H7 (cell line): ENCODE results near the gene DFFB. TPM values are rescaled to one million over a fixed set of nuclear protein-coding genes. Genes with fewer than 3 reads are reported as not detected.

Experiments
- DNase-seq: peaks from one replicate; pipeline ENCODE4 v3.0.0; 2012
- H3K27me3 ChIP-seq: 2 replicates; pipeline ENCODE4 v1.6.0; 2011; ENCODE audit warnings: mild to moderate bottlenecking, low read length; ENCODE audit not compliant: control insufficient read depth, insufficient read depth
- H3K36me3 ChIP-seq: replicated peaks from 2 replicates; pipeline ENCODE4 v1.5.1; 2011; ENCODE audit warnings: low read length; ENCODE audit not compliant: control insufficient read depth, insufficient read depth
- H3K4me3 ChIP-seq: 2 replicates; pipeline ENCODE4 v1.5.1; 2011; ENCODE audit warnings: low read depth, mild to moderate bottlenecking, control low read depth, low read length, moderate library complexity; ENCODE audit not compliant: insufficient read depth
- total RNA-seq: library from RNA; depleted of rRNA; stranded (reverse); fragments of >200 nt; shearing (Covaris generic); gene quantifications from 2 replicates; pipeline ENCODE4 v1.2.3, GENCODE V29; 2014

The DFFB gene
- total RNA-seq, 1 experiment from 2014 or later = 12.1 TPM

GRCh38 chr1:3890389-3891328, 33.4 kb downstream of the DFFB start:
- no peak for DNase-seq
- Histone ChIP-seq H3K27me3 (no peaks in the 10 kb centered on the region), H3K36me3 (peaks cover 18% of the 10 kb centered on the region), H3K4me3 (no peak overlapping the region)

- no peak for DNase-seq
- H3K4me3 ChIP-seq = no peak overlapping the region
- peaks cover 18% of the 10 kb centered on the region for H3K36me3 ChIP-seq
- H3K27me3 ChIP-seq = no peaks in the 10 kb centered on the region
Observed at GRCh38 chr1:3891329-3891865, 34.1 kb downstream of the DFFB start.

- Histone ChIP-seq H3K27me3 (no peaks in the 10 kb centered on the region), H3K36me3 (peaks cover 18% of the 10 kb centered on the region), H3K4me3 (no peak overlapping the region)
- no peak for DNase-seq
Observed at GRCh38 chr1:3892748-3893147, 35.5 kb downstream of the DFFB start.

GRCh38 chr1:3893190-3893589, 35.9 kb downstream of the DFFB start:
- no peaks in the 10 kb centered on the region for H3K27me3 ChIP-seq
- DNase-seq = no peak
- H3K36me3 ChIP-seq = peaks cover 18% of the 10 kb centered on the region
- no peak overlapping the region for H3K4me3 ChIP-seq

- Histone ChIP-seq H3K36me3 (peaks cover 16% of the 10 kb centered on the region), H3K4me3 (no peak overlapping the region), H3K27me3 (no peaks in the 10 kb centered on the region)
- no peak for DNase-seq
Observed at GRCh38 chr1:3894626-3895278, 37.5 kb downstream of the DFFB start.

GRCh38 chr1:3895279-3895950, 38.1 kb downstream of the DFFB start:
- Histone ChIP-seq H3K36me3 (peaks cover 12% of the 10 kb centered on the region), H3K27me3 (no peaks in the 10 kb centered on the region), H3K4me3 (no peak overlapping the region)
- no peak for DNase-seq

- DNase-seq = no peak
- no peaks in the 10 kb centered on the region for H3K27me3 ChIP-seq
- peaks cover 6% of the 10 kb centered on the region for H3K36me3 ChIP-seq
- H3K4me3 ChIP-seq = no peak overlapping the region
Observed at GRCh38 chr1:3895951-3896325, 38.7 kb downstream of the DFFB start.

- Histone ChIP-seq H3K4me3 (no peak overlapping the region), H3K27me3 (no peaks in the 10 kb centered on the region), H3K36me3 (peaks cover 2% of the 10 kb centered on the region)
- no peak for DNase-seq
Observed at GRCh38 chr1:3896396-3897000, 39.2 kb downstream of the DFFB start.

- Histone ChIP-seq H3K36me3 (no peaks in the 10 kb centered on the region; the same call in 1 of the 2 replicates), H3K4me3 (no peak overlapping the region)
Observed at GRCh38 chr1:3898475-3898735, 41.1 kb downstream of the DFFB start.

GRCh38 chr1:3898994-3899753, 41.9 kb downstream of the DFFB start:
- no peaks in the 10 kb centered on the region; the same call in 1 of the 2 replicates for H3K36me3 ChIP-seq
- no peak for DNase-seq
- H3K27me3 ChIP-seq = no peaks in the 10 kb centered on the region

More at GRCh38 chr1:3898475-3898735, 41.1 kb downstream of the DFFB start:
- DNase-seq = no peak
- H3K27me3 ChIP-seq = no peaks in the 10 kb centered on the region

GRCh38 chr1:3899754-3900149, 42.5 kb downstream of the DFFB start:
- no peaks in the 10 kb centered on the region for H3K27me3 ChIP-seq
- H3K36me3 ChIP-seq = no peaks in the 10 kb centered on the region; the same call in 1 of the 2 replicates
- DNase-seq = peak; percentile 88
- H3K4me3 ChIP-seq = peak overlapping the region; percentile 99

More at GRCh38 chr1:3898994-3899753, 41.9 kb downstream of the DFFB start:
- peak overlapping the region; percentile 99 for H3K4me3 ChIP-seq

GRCh38 chr1:3900150-3900968, 43.1 kb downstream of the DFFB start, which contains the start of gene C1orf174:
Gene C1orf174 (minus strand): TSS chr1:3900272. CDS start chr1:3900186, 86 bp downstream.
- peak; percentile 99 for DNase-seq
- Histone ChIP-seq H3K27me3 (no peaks in the 10 kb centered on the region), H3K4me3 (peak within 1 kb of the TSS; percentile 99)

GRCh38 chr1:3900969-3901529, 43.8 kb downstream of the DFFB start:
- H3K36me3 ChIP-seq = no peaks in the 10 kb centered on the region
- peak overlapping the region; percentile 99 for H3K4me3 ChIP-seq
- peak; percentile 99 for DNase-seq
- no peaks in the 10 kb centered on the region for H3K27me3 ChIP-seq

More at GRCh38 chr1:3900150-3900968, 43.1 kb downstream of the DFFB start, which contains the start of gene C1orf174:
- no peaks in the 10 kb centered on the region for H3K36me3 ChIP-seq
